Measurements from ENCODE around the gene TRPM3. TPM values are rescaled to one million over a fixed set of nuclear protein-coding genes. Genes with fewer than 3 reads are reported as not detected.

TRPM3 gene
- total RNA-seq, 1 donor from 2014 or later, result 0.35 TPM

DNA sequence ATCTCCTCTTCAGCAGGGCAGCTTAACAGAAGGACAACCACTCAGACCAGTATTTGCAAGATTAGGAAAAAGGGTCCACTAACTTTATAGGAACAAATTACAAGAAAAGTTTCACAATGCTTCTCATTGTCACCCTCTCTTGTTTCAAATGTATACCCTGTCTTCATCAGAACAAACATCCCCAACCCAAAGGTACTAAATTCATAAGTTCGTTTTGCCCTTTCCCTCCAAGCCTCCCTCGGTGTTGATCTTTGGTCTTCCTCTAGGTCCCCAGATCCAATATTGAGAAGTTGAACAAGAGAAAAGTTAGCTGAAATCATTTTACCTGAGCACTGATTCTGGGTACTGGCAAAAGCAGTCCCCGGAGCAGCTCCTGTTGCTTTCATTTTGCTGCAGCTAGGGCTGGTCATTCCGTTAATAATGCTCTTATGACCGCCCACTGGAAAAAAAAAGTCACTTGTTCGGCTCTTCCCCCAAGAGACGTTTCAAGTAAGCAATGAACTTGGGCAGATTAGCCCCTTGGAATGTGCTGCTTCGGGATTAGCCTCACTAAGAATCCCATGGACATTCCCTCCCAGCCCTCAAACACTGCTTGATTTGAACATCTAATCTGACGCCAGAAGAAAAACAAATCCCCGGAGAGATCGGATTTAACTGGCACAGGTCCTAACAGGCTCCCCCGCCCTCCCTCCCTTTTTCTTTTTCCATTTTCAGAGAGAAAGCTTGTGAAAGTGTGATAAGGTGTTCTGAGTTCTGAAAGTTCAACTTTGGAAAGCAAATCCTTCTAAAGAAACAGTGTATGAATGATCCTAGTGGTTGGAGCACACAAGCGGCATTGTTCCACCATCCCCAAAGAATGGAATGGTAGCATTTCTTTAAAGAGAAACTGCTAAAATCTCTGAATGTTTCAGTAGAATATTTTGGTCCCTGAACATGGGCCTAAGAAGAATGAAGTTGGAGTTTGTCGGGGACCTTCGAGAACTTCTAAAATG is 252.5 kb downstream of the TRPM3 start:
- Histone ChIP-seq H3K4me3 (peak overlapping the region; percentile 40), H3K27ac (no peak overlapping the region), H3K27me3 (no peaks in the 10 kb centered on the region), H3K9me3 (no peaks in the 10 kb centered on the region), H3K36me3 (no peaks in the 10 kb centered on the region), H3K4me1 (no peaks in the 10 kb centered on the region)
- TF ChIP-seq CTCF (IDR thresholded peaks at IDR 0.05), result no peak
- intact Hi-C loops (cut with DNase I), result no loop called here
- ATAC-seq, result peak; percentile 43
- no peak for DNase-seq

GRCh38 chr9:70868041-70868440 is 253.4 kb downstream of the TRPM3 start:
- ATAC-seq, result no peak
- H3K4me3 ChIP-seq, result peak overlapping the region; percentile 40
- intact Hi-C loops (cut with DNase I), result no loop called here

DNA sequence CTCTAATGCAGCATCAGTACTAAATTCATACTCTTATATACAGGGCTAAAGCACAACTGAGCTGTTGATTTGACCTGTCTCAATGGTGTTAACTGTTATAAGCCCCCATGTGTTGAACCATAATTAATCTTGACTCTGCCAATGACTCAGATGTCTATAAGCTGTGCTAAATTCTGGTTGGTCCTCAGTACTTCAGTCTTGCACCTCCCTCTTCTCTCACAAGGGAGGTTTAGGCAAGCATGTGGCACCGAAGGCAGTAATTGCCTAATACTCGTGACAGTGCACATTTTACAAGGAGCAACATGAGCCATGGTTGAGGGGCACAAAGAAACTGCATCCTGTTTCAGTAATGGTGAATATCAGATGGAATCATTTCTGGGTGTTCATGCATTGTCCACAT is 255.9 kb downstream of the TRPM3 start:
- DNase-seq (no peak), ATAC-seq (no peak)
- intact Hi-C loops (cut with DNase I), result no loop called here
- Histone ChIP-seq H3K36me3 (no peaks in the 10 kb centered on the region), H3K4me3 (no peak overlapping the region), H3K4me1 (no peaks in the 10 kb centered on the region), H3K27me3 (no peaks in the 10 kb centered on the region), H3K27ac (no peak overlapping the region), H3K9me3 (no peaks in the 10 kb centered on the region)
- no peak for TF ChIP-seq CTCF (IDR thresholded peaks at IDR 0.05)

More at GRCh38 chr9:70868041-70868440, 253.4 kb downstream of the TRPM3 start:
- Histone ChIP-seq H3K36me3 (no peaks in the 10 kb centered on the region), H3K9me3 (no peaks in the 10 kb centered on the region), H3K27ac (no peak overlapping the region), H3K4me1 (no peaks in the 10 kb centered on the region), H3K27me3 (no peaks in the 10 kb centered on the region)
- no peak for TF ChIP-seq CTCF (IDR thresholded peaks at IDR 0.05)
- DNase-seq, result no peak

DNA sequence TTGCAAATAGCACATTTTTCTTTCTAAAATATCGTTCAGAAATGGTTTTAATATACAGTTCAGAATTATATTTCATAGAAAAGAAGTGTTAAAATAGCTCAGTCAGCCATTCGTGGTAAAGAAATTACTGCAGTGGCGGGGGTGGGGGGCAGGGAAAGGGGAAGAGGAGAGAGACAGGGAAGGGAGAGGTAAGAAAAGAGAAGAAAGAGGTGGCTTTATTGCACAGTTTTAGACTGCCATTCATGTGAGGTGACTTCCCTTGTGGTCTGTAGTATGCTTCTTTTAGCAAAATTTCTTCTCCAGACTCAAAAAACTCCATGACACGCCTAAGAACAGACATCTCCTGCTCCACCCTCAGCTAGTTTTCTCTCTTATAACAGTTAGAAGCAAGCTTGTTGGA is 259.6 kb downstream of the TRPM3 start:
- Histone ChIP-seq H3K9me3 (no peaks in the 10 kb centered on the region), H3K27ac (no peak overlapping the region), H3K4me1 (no peaks in the 10 kb centered on the region), H3K36me3 (no peaks in the 10 kb centered on the region), H3K4me3 (no peak overlapping the region), H3K27me3 (no peaks in the 10 kb centered on the region)
- intact Hi-C loops (cut with DNase I), result no loop called here
- DNase-seq, result no peak
- no peak for ATAC-seq
- no peak for TF ChIP-seq CTCF (IDR thresholded peaks at IDR 0.05)

DNA sequence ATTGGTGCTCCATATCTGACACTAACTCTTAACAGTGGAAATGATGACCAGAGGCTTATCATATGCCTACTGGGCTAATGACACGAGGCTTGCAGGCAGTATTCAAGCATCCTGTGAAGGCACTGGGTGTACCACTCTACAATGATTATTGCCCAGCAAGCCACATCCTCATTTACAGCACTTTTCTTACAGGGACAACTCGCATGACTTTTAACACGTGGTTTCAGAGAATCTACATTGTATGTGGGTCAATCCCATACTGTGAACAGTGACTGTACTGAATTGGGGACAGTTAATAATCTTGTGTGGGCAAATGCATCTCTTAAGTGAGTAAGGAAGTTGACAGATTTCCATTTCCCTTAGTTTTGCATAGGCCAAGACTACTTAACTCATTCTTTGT is 260.0 kb downstream of the TRPM3 start:
- H3K9me3 ChIP-seq, result no peaks in the 10 kb centered on the region
- H3K27me3 ChIP-seq, result no peaks in the 10 kb centered on the region
- no peak for TF ChIP-seq CTCF (IDR thresholded peaks at IDR 0.05)
- DNase-seq (no peak), ATAC-seq (peak; percentile 19)
- H3K36me3 ChIP-seq, result no peaks in the 10 kb centered on the region
- no peak overlapping the region for H3K4me3 ChIP-seq
- H3K27ac ChIP-seq, result no peak overlapping the region
- H3K4me1 ChIP-seq, result no peaks in the 10 kb centered on the region
- intact Hi-C loops (cut with DNase I), result no loop called here

Measured in upper lobe of right lung (tissue), 1 donor.